SK-N-SH treated with all-trans-retinoic acid at 6 μM for 48 hours (cell line): ENCODE data around the gene FAM199X.

ENCODE experiments used
- ATAC-seq: fragments of 200-7000 bp; cut with Tn5 transposase; 3 replicates; pipeline ENCODE4 v1.9.1; 2020; ENCODE audit warnings: mild to moderate bottlenecking, moderate library complexity
- ARNTL ChIP-seq: fragments of 450-650 bp; formaldehyde crosslinking; IDR thresholded peaks from 2 replicates; pipeline ENCODE4 v1.5.0; 2020; ENCODE audit warnings: low read depth, mild to moderate bottlenecking, moderate library complexity, borderline replicate concordance
- BACH2 ChIP-seq: fragments of 250-450 bp; sonication (Bioruptor Pico); IDR thresholded peaks from 2 replicates; pipeline ENCODE4 v1.9.0; 2021; ENCODE audit warnings: mild to moderate bottlenecking, borderline replicate concordance
- CREB5 ChIP-seq: fragments of 250-450 bp; sonication (Bioruptor Pico); IDR thresholded peaks from 2 replicates; pipeline ENCODE4 v1.5.1; 2020; ENCODE audit warnings: low read depth, mild to moderate bottlenecking, moderate library complexity
- CSDC2 ChIP-seq: fragments of 250-450 bp; sonication (Bioruptor Pico); IDR thresholded peaks from 2 replicates; pipeline ENCODE4 v1.5.0; 2020; ENCODE audit warnings: mild to moderate bottlenecking, moderate library complexity
- CSRNP3 ChIP-seq: fragments of 250-450 bp; sonication (Bioruptor Pico); IDR thresholded peaks from 2 replicates; pipeline ENCODE4 v1.5.1; 2021; ENCODE audit warnings: mild to moderate bottlenecking, moderate library complexity
- ESRRG ChIP-seq: fragments of 250-450 bp; sonication (Bioruptor Pico); IDR thresholded peaks from 2 replicates; pipeline ENCODE4 v1.6.1; 2021; ENCODE audit warnings: mild to moderate bottlenecking
- GLIS3 ChIP-seq: fragments of 250-450 bp; sonication (Bioruptor Pico); IDR thresholded peaks from 2 replicates; pipeline ENCODE4 v1.5.0; 2020; ENCODE audit warnings: mild to moderate bottlenecking, moderate library complexity
- ISL1 ChIP-seq: fragments of 250-450 bp; sonication (Bioruptor Pico); IDR thresholded peaks from 2 replicates; pipeline ENCODE4 v2.1.2; 2022; ENCODE audit warnings: mild to moderate bottlenecking, moderate library complexity
- OSR1 ChIP-seq: fragments of 250-450 bp; sonication (Bioruptor Pico); IDR thresholded peaks from 2 replicates; pipeline ENCODE4 v1.8.0; 2022; ENCODE audit warnings: moderate library complexity, mild to moderate bottlenecking, inconsistent platforms
- PPARA ChIP-seq: fragments of 250-450 bp; sonication (Bioruptor Pico); IDR thresholded peaks from 2 replicates; pipeline ENCODE4 v1.5.0; 2020; ENCODE audit warnings: mild to moderate bottlenecking, borderline replicate concordance
- RARB ChIP-seq: fragments of 250-450 bp; sonication (Bioruptor Pico); IDR thresholded peaks from 2 replicates; pipeline ENCODE4 v1.8.0; 2021; ENCODE audit warnings: mild to moderate bottlenecking, moderate library complexity
- SNAI2 ChIP-seq: fragments of 250-450 bp; sonication (Bioruptor Pico); IDR thresholded peaks from 2 replicates; pipeline ENCODE4 v1.5.0; 2020; ENCODE audit warnings: mild to moderate bottlenecking, moderate library complexity
- TSHZ2 ChIP-seq: fragments of 250-450 bp; sonication (Bioruptor Pico); IDR thresholded peaks from 2 replicates; pipeline ENCODE4 v1.5.0; 2020; ENCODE audit warnings: mild to moderate bottlenecking, moderate library complexity
- ZC3H10 ChIP-seq: fragments of 250-450 bp; sonication (Bioruptor Pico); IDR thresholded peaks from 2 replicates; pipeline ENCODE4 v1.5.1; 2021; ENCODE audit warnings: mild to moderate bottlenecking, moderate library complexity
- ZFP3 ChIP-seq: fragments of 250-450 bp; sonication (Bioruptor Pico); IDR thresholded peaks from 2 replicates; pipeline ENCODE4 v1.5.0; 2020; ENCODE audit warnings: mild to moderate bottlenecking, moderate library complexity
- ZFP30 ChIP-seq: fragments of 450-650 bp; formaldehyde crosslinking; IDR thresholded peaks from 2 replicates; pipeline ENCODE4 v1.5.0; 2022; ENCODE audit warnings: mild to moderate bottlenecking, moderate library complexity
- ZNF565 ChIP-seq: fragments of 450-650 bp; formaldehyde crosslinking; conservative IDR thresholded peaks from 2 replicates; pipeline ENCODE4 v1.5.0; 2020; ENCODE audit warnings: low read depth, mild to moderate bottlenecking, moderate library complexity
- ZNF70 ChIP-seq: fragments of 450-650 bp; formaldehyde crosslinking; IDR thresholded peaks from 2 replicates; pipeline ENCODE4 v1.5.0; 2020; ENCODE audit warnings: mild to moderate bottlenecking, moderate library complexity
- ZNF8 ChIP-seq: fragments of 450-650 bp; formaldehyde crosslinking; IDR thresholded peaks from 2 replicates; pipeline ENCODE4 v1.5.0; 2020; ENCODE audit warnings: mild to moderate bottlenecking, moderate library complexity
- TF ChIP-seq, protein P1 (sequence below): fragments of 250-450 bp; sonication (Bioruptor Pico); IDR thresholded peaks from 2 replicates; pipeline ENCODE4 v1.8.0; 2021; ENCODE audit warnings: low read depth, mild to moderate bottlenecking, moderate library complexity, borderline replicate concordance

The FAM199X gene

DNA sequence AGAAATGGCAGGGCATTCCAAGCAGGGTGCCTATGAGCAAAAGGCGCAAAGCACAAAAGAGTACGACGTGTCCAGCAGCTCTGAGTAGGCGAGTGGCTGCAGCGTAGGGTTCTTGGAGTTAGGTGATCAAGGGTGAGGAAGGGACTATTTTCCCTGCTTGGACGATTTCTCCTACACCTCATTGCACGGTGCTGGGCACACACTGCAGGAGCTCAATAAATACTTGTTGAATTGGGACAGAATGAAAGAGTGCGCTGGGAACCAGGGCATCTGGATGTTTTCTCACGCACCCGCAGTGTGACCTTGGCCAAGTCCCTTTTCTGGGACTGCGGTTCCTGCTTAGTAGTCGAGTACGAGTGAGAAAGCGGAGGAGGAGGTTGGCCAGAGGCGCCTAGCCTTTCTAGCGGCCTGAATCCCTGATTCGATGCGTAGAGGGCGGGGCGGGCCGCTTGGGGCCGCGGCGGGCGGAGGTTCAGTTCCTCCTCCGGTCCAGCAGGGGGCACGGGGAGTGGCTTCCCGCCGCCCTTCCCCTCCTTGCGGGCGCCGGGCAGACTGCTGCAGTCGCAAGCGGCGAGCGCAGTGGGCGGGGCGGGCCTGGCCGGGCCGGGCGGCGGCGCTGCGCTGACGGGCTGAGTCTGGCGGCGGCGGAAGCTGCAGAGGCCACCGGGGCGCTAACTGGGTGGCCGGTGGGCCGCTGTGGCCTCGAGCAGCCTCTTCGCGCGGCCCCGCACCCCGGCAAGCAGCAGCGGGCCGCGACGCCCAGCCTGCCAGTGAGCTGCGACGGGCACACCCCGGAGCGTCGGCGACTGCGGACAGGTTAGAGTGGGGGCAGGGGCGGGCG is at the start of gene FAM199X:
Gene FAM199X, plus strand, starts transcription at position 560 of the 841 bp plus-strand sequence. CDS start 333 bp downstream, outside the sequence.
- TF ChIP-seq ZFP3 (CRISPR knock-in tag) = peak; percentile 92
- no peak for TF ChIP-seq CREB5
- peak; percentile 97 for ATAC-seq

GRCh38 chrX:104117759-104118158 is 48.5 kb upstream of the FAM199X start:
- TF ChIP-seq ZFP30 (CRISPR knock-in tag) (no peak), BACH2 (CRISPR knock-in tag) (no peak), RARB (CRISPR knock-in tag) (no peak), PPARA (CRISPR knock-in tag) (no peak), TSHZ2 (CRISPR knock-in tag) (no peak), ARNTL (CRISPR knock-in tag) (no peak), CREB5 (no peak), ZC3H10 (CRISPR knock-in tag) (no peak), OSR1 (CRISPR knock-in tag) (no peak), SNAI2 (CRISPR knock-in tag) (no peak), CSRNP3 (CRISPR knock-in tag) (no peak), ZNF70 (CRISPR knock-in tag) (no peak)
- TF ChIP-seq, protein P1, sequence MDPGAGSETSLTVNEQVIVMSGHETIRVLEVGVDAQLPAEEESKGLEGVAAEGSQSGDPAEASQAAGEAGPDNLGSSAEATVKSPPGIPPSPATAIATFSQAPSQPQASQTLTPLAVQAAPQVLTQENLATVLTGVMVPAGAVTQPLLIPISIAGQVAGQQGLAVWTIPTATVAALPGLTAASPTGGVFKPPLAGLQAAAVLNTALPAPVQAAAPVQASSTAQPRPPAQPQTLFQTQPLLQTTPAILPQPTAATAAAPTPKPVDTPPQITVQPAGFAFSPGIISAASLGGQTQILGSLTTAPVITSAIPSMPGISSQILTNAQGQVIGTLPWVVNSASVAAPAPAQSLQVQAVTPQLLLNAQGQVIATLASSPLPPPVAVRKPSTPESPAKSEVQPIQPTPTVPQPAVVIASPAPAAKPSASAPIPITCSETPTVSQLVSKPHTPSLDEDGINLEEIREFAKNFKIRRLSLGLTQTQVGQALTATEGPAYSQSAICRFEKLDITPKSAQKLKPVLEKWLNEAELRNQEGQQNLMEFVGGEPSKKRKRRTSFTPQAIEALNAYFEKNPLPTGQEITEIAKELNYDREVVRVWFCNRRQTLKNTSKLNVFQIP (CRISPR knock-in tag) = no peak
- ATAC-seq = no peak

GRCh38 chrX:104118765-104119164 is 47.5 kb upstream of the FAM199X start:
- no peak for ATAC-seq
- TF ChIP-seq PPARA (CRISPR knock-in tag) = no peak

DNA sequence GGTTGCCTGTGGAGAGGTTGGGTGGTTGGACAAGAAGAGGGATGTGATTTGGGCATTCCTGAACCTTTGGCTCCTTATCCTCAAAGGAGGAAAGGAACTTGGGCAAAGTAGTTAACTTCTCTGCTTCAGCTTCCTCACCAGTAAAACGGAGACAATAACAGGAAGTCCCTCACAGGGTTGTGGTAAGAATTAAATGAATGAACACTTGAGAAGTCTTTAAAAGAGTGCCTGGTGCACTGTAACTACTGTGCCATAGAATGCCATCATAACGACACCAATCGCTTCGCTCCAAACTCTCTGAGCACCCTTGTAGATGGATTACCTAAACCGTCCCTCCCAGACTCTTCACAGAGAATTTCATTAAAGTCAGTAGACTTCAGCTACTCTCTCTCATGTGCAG is 43.4 kb upstream of the FAM199X start:
- no peak for ATAC-seq
- TF ChIP-seq ESRRG (CRISPR knock-in tag) (no peak), CSRNP3 (CRISPR knock-in tag) (no peak), PPARA (CRISPR knock-in tag) (no peak), RARB (CRISPR knock-in tag) (no peak), GLIS3 (CRISPR knock-in tag) (no peak), ZNF565 (CRISPR knock-in tag) (no peak), ZNF8 (CRISPR knock-in tag) (no peak), ZC3H10 (CRISPR knock-in tag) (no peak), ZFP3 (CRISPR knock-in tag) (no peak), CSDC2 (no peak), ISL1 (CRISPR knock-in tag) (no peak), TSHZ2 (CRISPR knock-in tag) (no peak), SNAI2 (CRISPR knock-in tag) (no peak)
- TF ChIP-seq, protein P1 (CRISPR knock-in tag) = no peak
